ENCODE results near the gene GPS1. TPM values are rescaled to one million over a fixed set of nuclear protein-coding genes. Genes with fewer than 3 reads are reported as not detected.

GPS1 gene
- total and polyA plus RNA-seq, 9 of the 15 experiments (the other 6 are each of a cell fraction or from before 2014, with no cell fraction given) = 3.1 to 167 (median 69.9) TPM

DNA sequence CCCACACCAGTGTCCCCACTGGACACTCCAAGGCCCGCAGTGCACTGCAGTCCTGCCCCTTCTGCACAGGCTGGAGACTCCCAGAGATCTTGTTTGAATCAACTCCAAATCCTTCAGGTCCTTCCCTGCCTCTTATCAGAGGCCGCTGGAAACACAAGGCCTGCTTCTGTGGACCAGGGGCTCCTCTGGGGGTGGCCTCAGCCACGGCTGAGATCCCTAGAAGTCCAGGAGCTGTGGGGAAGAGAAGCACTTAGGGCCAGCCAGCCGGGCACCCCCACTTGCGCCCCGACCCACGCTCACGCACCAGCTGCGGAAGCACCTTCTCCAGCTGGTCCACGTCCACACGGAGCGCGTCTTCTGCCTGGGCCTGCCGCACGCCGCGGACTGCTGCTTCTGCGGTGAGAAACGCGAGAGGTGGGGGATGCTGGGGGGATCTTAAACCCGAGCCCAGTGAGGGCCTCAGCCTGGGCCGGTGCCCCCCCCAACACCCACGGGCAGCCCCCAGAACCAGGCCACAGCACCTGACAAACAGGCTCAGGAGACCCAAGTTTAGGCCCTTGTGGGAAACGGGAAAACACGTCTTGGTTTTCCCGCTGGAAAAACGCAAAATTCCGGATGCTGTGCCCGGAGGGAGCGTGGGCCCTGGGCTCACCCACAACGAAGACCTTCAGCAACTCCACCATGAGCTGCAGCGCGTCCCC is 32.6 kb upstream of the GPS1 start:
- Histone ChIP-seq H3K4me3 (no peak overlapping the region), H3K9me3 (replicated peaks; ENCODE audit: control insufficient read depth, insufficient read depth, low read depth, low read length) (no peaks in the 10 kb centered on the region), H3K36me3 (ENCODE audit: control insufficient read depth, insufficient read depth, low read length) (peaks cover 30% of the 10 kb centered on the region; the same call in 1 of the 3 replicates), H3K4me2 (ENCODE audit: insufficient read depth, low read length) (no peak overlapping the region), H2AFZ (ENCODE audit: low read depth, low read length) (no peak overlapping the region), H3K27ac (ENCODE audit: extremely low read depth, low read depth, low read length) (no peak overlapping the region), H3K4me1 (replicated peaks in 1 of 2; ENCODE audit: control insufficient read depth in 2 of 2, insufficient read depth in 2 of 2, low read length in 2 of 2) (peaks cover 14 to 90% of the 10 kb centered on the region in 2 experiments), H3K9me1 (ENCODE audit: control insufficient read depth, insufficient read depth, low read length) (no peaks in the 10 kb centered on the region), H4K20me1 (replicated peaks; ENCODE audit: control insufficient read depth, insufficient read depth, low read length) (peaks cover 17% of the 10 kb centered on the region), H3K79me2 (ENCODE audit: control insufficient read depth, insufficient read depth, low read length) (peaks cover 36% of the 10 kb centered on the region), H3K27me3 (ENCODE audit: control insufficient read depth in 2 of 2, insufficient read depth in 2 of 2, low read length in 2 of 2) (no peaks in the 10 kb centered on the region), H3K9ac (ENCODE audit: insufficient read depth in 1 of 2, low read depth in 2 of 2, low read length in 2 of 2) (peak overlapping the region in 1 of 2 experiments; percentile 5; a peak in 1 of 4 replicates)
- intact Hi-C loops (cut with micrococcal nuclease) (no loop called here), in situ Hi-C loops (cut with MboI) (no loop called here)
- DNase-seq (ENCODE audit: extremely low read depth in 1 of 4, low spot score in 3 of 4) = no peak
- WGBS (ENCODE audit: insufficient coverage, low coverage, missing lambda C conversion rate) = 92% methylated on average over 30 of the region's 33 CpGs
- BruUV-seq (replicated peaks) = TSS peak; percentile 33
- POLR2A ChIA-PET = interaction anchor here (0.5 to 5.0 kb wide), 4 partner anchors 14 to 403 kb away, joined by 3 to 51 read pairs (median 3); partner anchors contain the start of gene DCXR
- ATAC-seq = no peak
- CTCF ChIA-PET (ENCODE audit: low intra/inter-chr PET ratio) = interaction anchor here (6.6 kb wide), 1 partner anchor 59 kb away, joined by 103 read pairs; the partner anchor contains the start of gene NOTUM
- FAIRE-seq = no peak
- no peak for TF ChIP-seq ATF1 (CRISPR knock-in tag; IDR thresholded peaks at IDR 0.05)
- no peak for TF ChIP-seq ATF1 (tag; IDR thresholded peaks at IDR 0.05)
- TF ChIP-seq, protein P1, sequence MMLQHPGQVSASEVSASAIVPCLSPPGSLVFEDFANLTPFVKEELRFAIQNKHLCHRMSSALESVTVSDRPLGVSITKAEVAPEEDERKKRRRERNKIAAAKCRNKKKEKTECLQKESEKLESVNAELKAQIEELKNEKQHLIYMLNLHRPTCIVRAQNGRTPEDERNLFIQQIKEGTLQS (IDR thresholded peaks at IDR 0.05) = no peak
- TF ChIP-seq, protein P1 (CRISPR knock-in tag; conservative IDR thresholded peaks at IDR 0.05) = no peak
- no peak for TF ChIP-seq MCM5 (IDR thresholded peaks at IDR 0.05; ENCODE audit: low read depth)
- peak; percentile 49 for TF ChIP-seq RBFOX2 (IDR thresholded peaks at IDR 0.05; ENCODE audit: low read depth, low read length)
- TF ChIP-seq ZNF174 (CRISPR knock-in tag; IDR thresholded peaks at IDR 0.05) = no peak
- no peak for TF ChIP-seq RFX1 (IDR thresholded peaks at IDR 0.05)
- no peak for TF ChIP-seq SREBF1 (IDR thresholded peaks at IDR 0.05; ENCODE audit: borderline replicate concordance, low read depth, low read length)
- TF ChIP-seq TRIM28 (IDR thresholded peaks at IDR 0.05) = no peak
- TF ChIP-seq, protein P2, sequence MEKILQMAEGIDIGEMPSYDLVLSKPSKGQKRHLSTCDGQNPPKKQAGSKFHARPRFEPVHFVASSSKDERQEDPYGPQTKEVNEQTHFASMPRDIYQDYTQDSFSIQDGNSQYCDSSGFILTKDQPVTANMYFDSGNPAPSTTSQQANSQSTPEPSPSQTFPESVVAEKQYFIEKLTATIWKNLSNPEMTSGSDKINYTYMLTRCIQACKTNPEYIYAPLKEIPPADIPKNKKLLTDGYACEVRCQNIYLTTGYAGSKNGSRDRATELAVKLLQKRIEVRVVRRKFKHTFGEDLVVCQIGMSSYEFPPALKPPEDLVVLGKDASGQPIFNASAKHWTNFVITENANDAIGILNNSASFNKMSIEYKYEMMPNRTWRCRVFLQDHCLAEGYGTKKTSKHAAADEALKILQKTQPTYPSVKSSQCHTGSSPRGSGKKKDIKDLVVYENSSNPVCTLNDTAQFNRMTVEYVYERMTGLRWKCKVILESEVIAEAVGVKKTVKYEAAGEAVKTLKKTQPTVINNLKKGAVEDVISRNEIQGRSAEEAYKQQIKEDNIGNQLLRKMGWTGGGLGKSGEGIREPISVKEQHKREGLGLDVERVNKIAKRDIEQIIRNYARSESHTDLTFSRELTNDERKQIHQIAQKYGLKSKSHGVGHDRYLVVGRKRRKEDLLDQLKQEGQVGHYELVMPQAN (IDR thresholded peaks at IDR 0.05; ENCODE audit: borderline replicate concordance) = no peak
- no peak for TF ChIP-seq NR3C1 (CRISPR knock-in tag; IDR thresholded peaks at IDR 0.05)
- TF ChIP-seq POLR2H (tag; IDR thresholded peaks at IDR 0.05; ENCODE audit: low read depth) = no peak
- TF ChIP-seq RBM22 (IDR thresholded peaks at IDR 0.05; ENCODE audit: low read depth, low read length, poor library complexity, severe bottlenecking) = peak; percentile 51
- TF ChIP-seq TAF7 (tag; IDR thresholded peaks at IDR 0.05) = no peak
- TF ChIP-seq ZC3H11A (IDR thresholded peaks at IDR 0.05; ENCODE audit: low read depth, low read length) = no peak
- TF ChIP-seq PCBP2 (IDR thresholded peaks at IDR 0.05; ENCODE audit: low read depth, low read length, poor library complexity, severe bottlenecking) = no peak

All from K562 (cell line).